G401.6 (cell line): ENCODE measurements around the gene SLC7A4.

Experiments used
- FAIRE-seq: peaks from 2 replicates; lab custom pipeline; 2012; peaks lifted over from hg19 to GRCh38; lab: Jason Lieb, UNC

Gene SLC7A4

GRCh38 chr22:20983081-20983771 is 49.1 kb downstream of the SLC7A4 start:
- FAIRE-seq, result no peak

GRCh38 chr22:20982563-20982882 is 49.8 kb downstream of the SLC7A4 start:
- FAIRE-seq, result no peak

GRCh38 chr22:20981787-20982562 is 50.4 kb downstream of the SLC7A4 start, which contains the start of gene LZTR1:
TSS of gene LZTR1 (plus strand) at chr22:20982297. CDS start at chr22:20982372, 75 bp downstream.
- FAIRE-seq, result peak; percentile 27

GRCh38 chr22:20980938-20981722 is 51.2 kb downstream of the SLC7A4 start:
- no peak for FAIRE-seq

GRCh38 chr22:20980523-20980922 is 51.8 kb downstream of the SLC7A4 start:
- FAIRE-seq, result no peak

- FAIRE-seq, result no peak
Measured at GRCh38 chr22:20979940-20980453, 52.4 kb downstream of the SLC7A4 start.

GRCh38 chr22:20979243-20979809 is 53.0 kb downstream of the SLC7A4 start:
- no peak for FAIRE-seq
